GM12865 (cell line): ENCODE measurements around the gene F11R.
"Not testable (repeated sequence)": the region's sequence is repeated elsewhere in the genome, so short reads cannot be mapped to it uniquely, and the experiment has no call there.

Source experiments
- DNase-seq: peaks from one replicate; pipeline ENCODE4 v3.0.0; 2010; ENCODE audit warnings: low read depth
- H3K4me3 ChIP-seq: 2 replicates; pipeline ENCODE4 v1.5.1; 2011; ENCODE audit warnings: mild to moderate bottlenecking, low read depth, low read length, control low read depth
- TF ChIP-seq, protein P1 (sequence below): IDR thresholded peaks from 2 replicates; pipeline ENCODE4 v1.5.1; 2011; ENCODE audit warnings: low read length, control low read depth, low read depth, inconsistent platforms; ENCODE audit not compliant: insufficient read depth; ENCODE audit errors: missing control alignments

Gene F11R

DNA sequence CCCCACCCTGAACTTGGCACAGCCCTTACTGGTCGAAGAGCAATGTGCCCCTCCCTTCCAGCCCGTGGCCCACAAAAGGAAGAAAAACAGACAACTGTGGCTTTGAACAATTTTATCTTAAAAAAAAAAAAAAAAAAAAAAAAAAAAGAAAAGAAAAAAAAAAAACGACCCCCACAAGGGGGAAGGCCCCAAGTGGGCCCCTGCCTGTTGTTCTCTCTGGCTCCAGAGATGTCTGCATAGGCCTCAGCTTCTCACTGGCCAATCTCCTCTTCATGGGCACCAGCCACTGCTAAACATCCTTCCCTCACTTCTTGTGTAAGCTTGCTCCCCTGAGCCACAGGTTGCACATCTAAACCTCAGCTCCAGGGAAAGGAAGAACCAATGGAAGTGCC lies 18.2 kb upstream of the F11R start:
- peak overlapping the region; percentile 64 for H3K4me3 ChIP-seq
- no peak for DNase-seq
- TF ChIP-seq, protein P1, sequence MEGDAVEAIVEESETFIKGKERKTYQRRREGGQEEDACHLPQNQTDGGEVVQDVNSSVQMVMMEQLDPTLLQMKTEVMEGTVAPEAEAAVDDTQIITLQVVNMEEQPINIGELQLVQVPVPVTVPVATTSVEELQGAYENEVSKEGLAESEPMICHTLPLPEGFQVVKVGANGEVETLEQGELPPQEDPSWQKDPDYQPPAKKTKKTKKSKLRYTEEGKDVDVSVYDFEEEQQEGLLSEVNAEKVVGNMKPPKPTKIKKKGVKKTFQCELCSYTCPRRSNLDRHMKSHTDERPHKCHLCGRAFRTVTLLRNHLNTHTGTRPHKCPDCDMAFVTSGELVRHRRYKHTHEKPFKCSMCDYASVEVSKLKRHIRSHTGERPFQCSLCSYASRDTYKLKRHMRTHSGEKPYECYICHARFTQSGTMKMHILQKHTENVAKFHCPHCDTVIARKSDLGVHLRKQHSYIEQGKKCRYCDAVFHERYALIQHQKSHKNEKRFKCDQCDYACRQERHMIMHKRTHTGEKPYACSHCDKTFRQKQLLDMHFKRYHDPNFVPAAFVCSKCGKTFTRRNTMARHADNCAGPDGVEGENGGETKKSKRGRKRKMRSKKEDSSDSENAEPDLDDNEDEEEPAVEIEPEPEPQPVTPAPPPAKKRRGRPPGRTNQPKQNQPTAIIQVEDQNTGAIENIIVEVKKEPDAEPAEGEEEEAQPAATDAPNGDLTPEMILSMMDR = no peak

DNA sequence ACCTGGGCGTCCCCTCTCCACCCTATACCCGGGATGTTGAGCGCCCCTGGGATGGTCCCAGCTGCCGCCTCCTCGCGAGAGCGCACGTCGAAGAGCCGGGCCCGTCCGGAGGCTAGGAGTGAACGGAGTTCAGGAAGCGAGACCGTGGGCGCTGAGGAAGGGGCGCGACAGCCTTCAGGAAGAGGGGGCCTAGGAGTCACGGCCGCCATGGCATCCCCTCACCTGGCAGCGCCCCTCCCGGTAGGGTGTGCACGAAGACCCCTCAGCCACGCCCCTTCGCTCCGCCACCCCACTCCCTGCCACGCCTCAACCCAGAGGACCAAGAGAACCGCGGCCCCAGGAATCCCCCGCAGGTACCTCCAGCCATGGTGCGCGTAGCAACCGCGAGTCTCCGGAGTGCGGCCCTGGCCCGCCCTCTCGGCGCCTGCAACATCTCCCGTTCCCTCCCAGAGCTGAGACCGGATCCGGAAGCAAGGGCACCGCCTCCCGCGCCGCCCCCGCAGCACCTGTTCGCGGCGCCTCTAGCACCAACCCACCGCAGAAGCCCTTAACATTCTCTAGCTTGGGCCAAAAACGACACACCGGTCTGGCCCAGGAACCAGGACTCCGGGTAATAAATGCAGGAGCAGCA lies 17.7 kb upstream of the F11R start, which contains the start of gene TSTD1:
TSS of gene TSTD1 (minus strand) at position 442 of the 631 bp plus-strand sequence. CDS start at position 367, 75 bp downstream.
- TF ChIP-seq, protein P1 = peak; percentile 3
- H3K4me3 ChIP-seq = peak within 1 kb of the TSS; percentile 64
- peak; percentile 90 for DNase-seq

DNA sequence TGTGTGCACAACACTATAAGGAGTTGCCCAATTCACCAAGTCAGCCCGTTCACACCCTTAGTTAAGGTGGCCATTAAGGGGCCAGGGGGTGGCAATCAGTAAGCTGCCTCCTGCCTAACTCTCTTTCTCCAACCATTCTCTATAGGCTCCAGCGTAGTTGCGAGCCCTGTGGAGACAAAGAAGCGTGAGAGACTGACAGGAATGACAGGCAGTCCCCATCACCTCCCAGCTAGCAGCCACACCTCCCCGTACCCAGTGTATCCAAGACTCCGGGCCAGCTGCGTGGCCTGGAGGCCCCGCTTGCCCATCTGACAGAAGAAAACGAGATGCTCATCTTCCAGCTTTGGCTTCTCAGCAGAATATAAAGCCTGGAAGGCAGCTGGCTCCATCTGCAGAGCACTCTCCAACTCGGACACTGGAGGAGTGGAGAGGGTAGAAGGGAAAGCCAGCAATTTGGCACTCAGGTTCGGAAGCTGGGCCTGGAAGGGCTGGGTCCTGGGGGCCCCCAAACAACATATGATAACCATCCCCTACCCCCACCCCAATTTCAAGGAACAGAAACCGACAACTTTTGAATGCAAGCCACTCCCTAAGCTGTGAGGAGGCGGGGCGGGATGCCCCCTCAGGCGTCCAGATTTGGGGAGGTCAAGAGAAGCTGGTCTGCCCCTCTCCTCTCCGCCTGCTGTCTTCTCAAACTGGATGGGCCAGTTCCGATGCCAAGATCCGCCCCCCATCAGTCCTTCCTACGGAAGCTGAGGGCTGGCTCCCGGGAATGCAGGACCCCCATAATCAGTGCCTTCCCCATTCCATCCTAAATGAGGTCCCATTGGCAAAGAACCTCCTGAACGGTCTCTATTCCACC lies 16.9 kb upstream of the F11R start:
- peak overlapping the region; percentile 64 for H3K4me3 ChIP-seq
- DNase-seq = no peak
- TF ChIP-seq, protein P1 = no peak

DNA sequence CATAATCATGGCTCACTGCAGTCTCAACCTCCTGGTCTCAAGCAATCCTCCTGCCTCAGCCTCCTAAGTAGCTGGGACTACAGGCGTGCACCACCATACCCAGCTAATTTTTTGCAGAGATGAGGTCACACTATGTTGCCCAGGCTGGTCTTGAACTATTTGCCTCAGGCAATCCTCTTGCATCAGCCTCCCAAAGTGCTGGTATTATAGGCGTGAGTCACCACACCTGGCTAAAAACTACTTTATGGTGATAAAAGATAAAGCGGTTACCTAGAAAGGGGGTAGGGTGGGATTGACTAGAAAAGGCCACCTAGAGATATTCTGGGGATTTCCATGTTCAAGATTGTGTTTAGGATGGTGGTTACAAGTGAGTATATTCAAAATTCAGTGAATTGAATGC lies 12.8 kb upstream of the F11R start:
- DNase-seq = no peak
- H3K4me3 ChIP-seq = no peak overlapping the region
- TF ChIP-seq, protein P1 = no peak

DNA sequence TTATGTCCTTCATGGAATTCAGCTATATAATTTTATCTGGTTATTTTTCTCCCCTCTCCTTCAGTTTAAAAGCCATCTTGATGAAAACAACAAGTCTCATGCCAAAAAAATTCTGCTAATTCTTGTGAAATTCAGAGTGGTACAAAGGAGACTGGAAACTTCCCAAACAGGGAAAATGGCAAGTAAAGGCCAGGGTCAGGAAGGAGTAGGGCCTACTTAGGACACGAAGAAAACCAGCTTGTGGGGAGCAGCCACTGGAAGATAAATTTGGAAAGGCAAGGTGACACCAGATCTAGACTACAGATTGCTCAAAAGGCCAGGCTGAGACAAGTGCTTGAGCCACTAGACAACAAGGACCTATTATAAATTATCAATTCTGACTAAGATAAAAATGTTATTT lies 11.5 kb upstream of the F11R start:
- H3K4me3 ChIP-seq = no peak overlapping the region
- no peak for DNase-seq
- TF ChIP-seq, protein P1 = no peak

DNA sequence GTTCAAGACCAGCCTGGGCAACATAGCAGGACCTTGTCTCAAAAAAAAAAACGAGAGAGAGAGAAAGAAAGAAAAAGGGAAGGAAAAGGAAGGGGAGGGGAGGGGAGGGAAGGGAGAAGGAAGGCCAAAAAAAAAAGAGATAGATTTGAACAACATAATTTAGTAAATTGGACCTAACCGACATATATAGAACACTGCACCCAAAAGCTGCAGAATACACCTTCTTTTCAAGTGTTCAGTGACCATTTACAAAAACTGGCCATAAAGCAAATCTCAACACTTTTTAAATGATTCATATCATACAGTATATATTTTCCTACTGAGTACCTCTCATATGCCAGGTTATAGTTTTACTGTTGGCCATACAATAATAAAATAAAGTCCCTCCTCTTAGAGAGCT lies 10.9 kb upstream of the F11R start:
- TF ChIP-seq, protein P1 = no peak
- no peak overlapping the region for H3K4me3 ChIP-seq
- no peak for DNase-seq

DNA sequence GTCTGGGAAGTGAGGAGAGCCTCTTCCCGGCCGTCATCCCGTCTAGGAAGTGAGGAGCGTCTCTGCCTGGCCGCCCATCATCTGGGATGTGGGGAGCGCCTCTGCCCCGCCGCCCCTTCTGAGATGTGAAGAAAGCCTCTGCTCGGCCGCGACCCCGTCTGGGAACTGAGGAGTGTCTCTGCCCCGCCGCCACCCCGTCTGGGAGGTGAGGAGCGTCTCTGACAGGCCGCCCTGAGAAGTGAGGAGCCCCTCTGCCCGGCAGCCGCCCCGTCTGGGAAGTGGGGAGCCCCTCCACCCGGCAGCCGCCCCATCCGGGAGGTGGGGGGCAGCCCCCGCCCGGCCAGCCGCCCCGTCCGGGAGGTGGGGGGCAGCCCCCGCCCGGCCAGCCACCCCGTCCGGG lies 8.5 kb upstream of the F11R start:
- not testable (repeated sequence) for DNase-seq, H3K4me3 ChIP-seq

DNA sequence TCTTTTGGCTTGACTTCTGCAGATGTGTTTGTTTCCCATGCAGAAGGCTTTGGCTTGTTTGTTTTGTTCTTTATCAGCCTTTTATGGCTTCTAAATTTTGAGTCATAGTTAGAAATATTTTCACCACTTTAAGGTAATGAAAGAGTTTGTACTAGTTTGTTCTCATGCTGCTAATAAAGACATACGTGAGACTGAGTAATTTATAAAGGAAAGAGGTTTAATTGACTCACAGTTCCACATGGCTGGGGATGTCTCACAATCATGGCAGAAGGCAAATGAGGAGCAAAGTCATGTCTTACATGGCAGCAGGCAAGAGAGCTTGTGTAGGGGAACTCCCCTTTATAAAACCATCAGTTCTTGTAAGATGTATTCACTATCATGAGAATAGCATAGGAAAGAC lies 6.0 kb upstream of the F11R start:
- not testable (repeated sequence) for H3K4me3 ChIP-seq
- DNase-seq = peak; percentile 22

DNA sequence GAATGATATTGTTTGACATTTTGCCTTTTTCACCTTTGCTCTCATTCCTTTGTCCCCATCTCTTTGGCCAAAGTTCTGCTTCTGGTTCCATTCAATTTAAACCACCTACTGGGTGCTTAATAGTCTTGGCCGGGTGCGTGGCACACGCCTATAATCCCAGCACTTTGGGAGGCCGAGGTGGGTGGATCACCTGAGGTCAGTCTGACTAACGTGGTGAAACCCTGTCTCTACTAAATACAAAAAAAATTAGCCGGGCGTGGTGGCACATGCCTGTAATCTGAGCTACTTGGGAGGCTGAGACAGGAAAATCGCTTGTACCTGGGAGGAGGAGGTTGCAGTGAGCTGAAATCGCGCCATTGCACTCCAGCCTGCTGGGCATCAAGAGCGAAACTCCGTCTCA lies 1.5 kb upstream of the F11R start:
- not testable (repeated sequence) for DNase-seq, H3K4me3 ChIP-seq
